Activated naive CD8-positive, alpha-beta T cell treated with anti-CD3 and anti-CD28 coated beads for 36 hours (primary cell): ENCODE measurements around the gene PUM2. TPM values are rescaled to one million over a fixed set of nuclear protein-coding genes. Genes with fewer than 3 reads are reported as not detected.

ENCODE experiments used
- DNase-seq: peaks from one replicate; pipeline ENCODE4 v3.0.0; 2021
- H3K27ac Mint-ChIP-seq: one replicate; pipeline ENCODE4 v1.8.0; 2022; ENCODE audit warnings: mild to moderate bottlenecking, moderate library complexity, mixed read lengths
- H3K27me3 Mint-ChIP-seq: one replicate; pipeline ENCODE4 v1.8.0; 2022; ENCODE audit warnings: mild to moderate bottlenecking, mixed read lengths
- H3K36me3 Mint-ChIP-seq: one replicate; pipeline ENCODE4 v1.8.0; 2021; ENCODE audit warnings: mild to moderate bottlenecking, mixed read lengths
- H3K4me1 Mint-ChIP-seq: one replicate; pipeline ENCODE4 v1.8.0; 2021; ENCODE audit warnings: mixed read lengths
- H3K4me3 Mint-ChIP-seq: one replicate; pipeline ENCODE4 v1.8.0; 2022; ENCODE audit warnings: mild to moderate bottlenecking, moderate library complexity, mixed read lengths
- H3K9me3 Mint-ChIP-seq: one replicate; pipeline ENCODE4 v1.8.0; 2022; ENCODE audit warnings: mixed read lengths
- total RNA-seq, 2 experiments: library from RNA; stranded (reverse); gene quantifications; one replicate each; pipeline ENCODE4 v1.2.3, GENCODE V29; 2021

Gene PUM2
- total RNA-seq, 2 experiments from 2014 or later: 107 to 108 TPM

GRCh38 chr2:20333738-20334137, 16.9 kb downstream of the PUM2 start:
- peaks cover 61% of the 10 kb centered on the region for H3K36me3 Mint-ChIP-seq
- H3K27ac Mint-ChIP-seq: peak overlapping the region; percentile 46

GRCh38 chr2:20330192-20330591, 20.5 kb downstream of the PUM2 start:
- Mint-ChIP-seq H3K27ac (no peak overlapping the region), H3K36me3 (peaks cover 69% of the 10 kb centered on the region), H3K9me3 (peaks cover 22% of the 10 kb centered on the region), H3K4me1 (peaks cover 63% of the 10 kb centered on the region), H3K4me3 (no peak overlapping the region), H3K27me3 (no peaks in the 10 kb centered on the region)
- DNase-seq: no peak

More at GRCh38 chr2:20333738-20334137, 16.9 kb downstream of the PUM2 start:
- no peak for DNase-seq
- no peaks in the 10 kb centered on the region for H3K27me3 Mint-ChIP-seq
- H3K4me3 Mint-ChIP-seq: no peak overlapping the region
- H3K9me3 Mint-ChIP-seq: peaks cover 22% of the 10 kb centered on the region
- peaks cover 69% of the 10 kb centered on the region for H3K4me1 Mint-ChIP-seq

- H3K27me3 Mint-ChIP-seq: no peaks in the 10 kb centered on the region
- H3K4me1 Mint-ChIP-seq: peaks cover 64% of the 10 kb centered on the region
- no peak for DNase-seq
- H3K4me3 Mint-ChIP-seq: no peak overlapping the region
- peaks cover 18% of the 10 kb centered on the region for H3K9me3 Mint-ChIP-seq
- peaks cover 68% of the 10 kb centered on the region for H3K36me3 Mint-ChIP-seq
- H3K27ac Mint-ChIP-seq: peak overlapping the region; percentile 17
These were observed 23.3 kb downstream of the PUM2 start for GRCh38 chr2:20327370-20327769.

- H3K27ac Mint-ChIP-seq: peak overlapping the region; percentile 38
- no peak for DNase-seq
- no peak overlapping the region for H3K4me3 Mint-ChIP-seq
- peaks cover 61% of the 10 kb centered on the region for H3K4me1 Mint-ChIP-seq
- peaks cover 59% of the 10 kb centered on the region for H3K36me3 Mint-ChIP-seq
- H3K9me3 Mint-ChIP-seq: peaks cover 10% of the 10 kb centered on the region
- no peaks in the 10 kb centered on the region for H3K27me3 Mint-ChIP-seq
These were observed 24.4 kb downstream of the PUM2 start for GRCh38 chr2:20326163-20326780.

- Mint-ChIP-seq H3K4me1 (peaks cover 54% of the 10 kb centered on the region), H3K27ac (peak overlapping the region; percentile 12), H3K27me3 (no peaks in the 10 kb centered on the region), H3K36me3 (peaks cover 46% of the 10 kb centered on the region), H3K4me3 (no peak overlapping the region), H3K9me3 (no peaks in the 10 kb centered on the region)
- DNase-seq: no peak
These were observed 27.9 kb downstream of the PUM2 start for GRCh38 chr2:20322527-20323300.

- Mint-ChIP-seq H3K27ac (no peak overlapping the region), H3K4me3 (no peak overlapping the region), H3K9me3 (no peaks in the 10 kb centered on the region), H3K36me3 (peaks cover 42% of the 10 kb centered on the region), H3K4me1 (peaks cover 43% of the 10 kb centered on the region), H3K27me3 (no peaks in the 10 kb centered on the region)
- no peak for DNase-seq
These were observed 33.0 kb downstream of the PUM2 start for GRCh38 chr2:20317690-20318089.

GRCh38 chr2:20317197-20317596, 33.4 kb downstream of the PUM2 start:
- no peak for DNase-seq
- Mint-ChIP-seq H3K9me3 (no peaks in the 10 kb centered on the region), H3K4me1 (peaks cover 42% of the 10 kb centered on the region), H3K4me3 (no peak overlapping the region), H3K27me3 (no peaks in the 10 kb centered on the region), H3K36me3 (peaks cover 38% of the 10 kb centered on the region), H3K27ac (no peak overlapping the region)

- DNase-seq: no peak
- H3K27me3 Mint-ChIP-seq: no peaks in the 10 kb centered on the region
- no peaks in the 10 kb centered on the region for H3K9me3 Mint-ChIP-seq
- peaks cover 32% of the 10 kb centered on the region for H3K4me1 Mint-ChIP-seq
- no peak overlapping the region for H3K4me3 Mint-ChIP-seq
- no peak overlapping the region for H3K27ac Mint-ChIP-seq
- peaks cover 35% of the 10 kb centered on the region for H3K36me3 Mint-ChIP-seq
These were observed 35.8 kb downstream of the PUM2 start for GRCh38 chr2:20314562-20315501.

- Mint-ChIP-seq H3K27ac (no peak overlapping the region), H3K4me1 (peaks cover 25% of the 10 kb centered on the region), H3K9me3 (no peaks in the 10 kb centered on the region), H3K4me3 (no peak overlapping the region), H3K27me3 (no peaks in the 10 kb centered on the region), H3K36me3 (peaks cover 27% of the 10 kb centered on the region)
- no peak for DNase-seq
These were observed 37.0 kb downstream of the PUM2 start for GRCh38 chr2:20313659-20314058.

- Mint-ChIP-seq H3K9me3 (no peaks in the 10 kb centered on the region), H3K4me3 (no peak overlapping the region), H3K27me3 (no peaks in the 10 kb centered on the region), H3K36me3 (peaks cover 24% of the 10 kb centered on the region), H3K27ac (no peak overlapping the region), H3K4me1 (peaks cover 9% of the 10 kb centered on the region)
- DNase-seq: no peak
These were observed 41.6 kb downstream of the PUM2 start for GRCh38 chr2:20309001-20309400.

- DNase-seq: no peak
- no peak overlapping the region for H3K27ac Mint-ChIP-seq
- peaks cover 2% of the 10 kb centered on the region for H3K4me1 Mint-ChIP-seq
- H3K9me3 Mint-ChIP-seq: no peaks in the 10 kb centered on the region
- no peaks in the 10 kb centered on the region for H3K27me3 Mint-ChIP-seq
- peaks cover 21% of the 10 kb centered on the region for H3K36me3 Mint-ChIP-seq
- H3K4me3 Mint-ChIP-seq: no peak overlapping the region
These were observed 43.3 kb downstream of the PUM2 start for GRCh38 chr2:20307311-20307710.

- H3K27ac Mint-ChIP-seq: no peak overlapping the region
- H3K4me3 Mint-ChIP-seq: no peak overlapping the region
- H3K4me1 Mint-ChIP-seq: peaks cover 2% of the 10 kb centered on the region
- H3K27me3 Mint-ChIP-seq: no peaks in the 10 kb centered on the region
- no peak for DNase-seq
- peaks cover 22% of the 10 kb centered on the region for H3K36me3 Mint-ChIP-seq
- no peaks in the 10 kb centered on the region for H3K9me3 Mint-ChIP-seq
These were observed 46.2 kb downstream of the PUM2 start for GRCh38 chr2:20304411-20304810.

- no peak overlapping the region for H3K4me3 Mint-ChIP-seq
- no peak overlapping the region for H3K27ac Mint-ChIP-seq
- no peaks in the 10 kb centered on the region for H3K27me3 Mint-ChIP-seq
These were observed 46.7 kb downstream of the PUM2 start for GRCh38 chr2:20303966-20304365.

GRCh38 chr2:20302019-20302418, 48.6 kb downstream of the PUM2 start:
- Mint-ChIP-seq H3K9me3 (no peaks in the 10 kb centered on the region), H3K4me1 (peaks cover 13% of the 10 kb centered on the region), H3K27ac (no peak overlapping the region), H3K36me3 (peaks cover 27% of the 10 kb centered on the region), H3K4me3 (no peak overlapping the region), H3K27me3 (no peaks in the 10 kb centered on the region)
- DNase-seq: no peak

More at GRCh38 chr2:20303966-20304365, 46.7 kb downstream of the PUM2 start:
- no peaks in the 10 kb centered on the region for H3K9me3 Mint-ChIP-seq
- peaks cover 22% of the 10 kb centered on the region for H3K36me3 Mint-ChIP-seq
- no peak for DNase-seq
- peaks cover 7% of the 10 kb centered on the region for H3K4me1 Mint-ChIP-seq

GRCh38 chr2:20300656-20301055, 50.0 kb downstream of the PUM2 start:
- Mint-ChIP-seq H3K27me3 (no peaks in the 10 kb centered on the region), H3K4me1 (peaks cover 20% of the 10 kb centered on the region), H3K27ac (no peak overlapping the region), H3K36me3 (peaks cover 25% of the 10 kb centered on the region), H3K9me3 (no peaks in the 10 kb centered on the region), H3K4me3 (no peak overlapping the region)
- no peak for DNase-seq
